Panc1 (cell line): ENCODE measurements around the gene ZDHHC13. TPM values are rescaled to one million over a fixed set of nuclear protein-coding genes. Genes with fewer than 3 reads are reported as not detected.
"Not testable (repeated sequence)": the region's sequence is repeated elsewhere in the genome, so short reads cannot be mapped to it uniquely, and the experiment has no call there.

ENCODE experiments used
- ATAC-seq: fragments of 200-7000 bp; cut with Tn5 transposase; 2 replicates; pipeline ENCODE4 v1.9.1; 2020; ENCODE audit warnings: mild to moderate bottlenecking, moderate library complexity
- BruUV-seq: library from RNA; stranded (reverse); fragments of 400-500 nt; replicated peaks from 2 replicates; lab custom pipeline; 2021; lab: Mats Ljungman, UMichigan
- CTCF ChIA-PET: fragments of 300-600 bp; sonication (Branson Sonifier 250); formaldehyde crosslinking; loops from one replicate; lab custom pipeline; 2022; ENCODE audit warnings: antibody characterized with exemption; lab: Charles Lee
- POLR2A ChIA-PET: fragments of 300-600 bp; sonication (Branson Sonifier 250); formaldehyde crosslinking; loops from one replicate; lab custom pipeline; 2022; ENCODE audit warnings: antibody characterized with exemption; lab: Charles Lee
- DNase-seq: peaks from one replicate; pipeline ENCODE4 v3.0.0-alpha.2; 2010; ENCODE audit warnings: low read depth, low spot score
- H3K27ac ChIP-seq: 2 replicates; pipeline ENCODE4 v1.5.1; 2011; ENCODE audit warnings: mild to moderate bottlenecking, low read length, inconsistent platforms
- H3K27me3 ChIP-seq: fragments of 200-500 bp; sonication (Bioruptor generic); 2 replicates; pipeline ENCODE4 v1.6.0; 2014; ENCODE audit warnings: low read length, inconsistent platforms; ENCODE audit not compliant: control insufficient read depth, insufficient read depth
- H3K36me3 ChIP-seq: fragments of 200-500 bp; sonication (Bioruptor generic); 2 replicates; pipeline ENCODE4 v1.5.1; 2014; ENCODE audit warnings: inconsistent platforms, mild to moderate bottlenecking, low read length, moderate library complexity; ENCODE audit not compliant: control insufficient read depth, insufficient read depth
- H3K4me1 ChIP-seq: 2 replicates; pipeline ENCODE4 v1.5.1; 2011; ENCODE audit warnings: inconsistent platforms, mild to moderate bottlenecking, low read length, moderate library complexity; ENCODE audit not compliant: control insufficient read depth, insufficient read depth
- H3K4me3 ChIP-seq, 2 experiments: 2 replicates each; pipeline ENCODE4 v1.5.1; 2011 to 2012; ENCODE audit warnings: low read depth in 2 of 2, low read length in 2 of 2, mild to moderate bottlenecking in 2 of 2, inconsistent platforms in 1 of 2, moderate library complexity in 1 of 2
- H3K9me3 ChIP-seq: fragments of 200-500 bp; sonication (Bioruptor generic); 2 replicates; pipeline ENCODE4 v1.5.1; 2014; ENCODE audit warnings: low read depth, mild to moderate bottlenecking, inconsistent platforms, low read length, moderate library complexity; ENCODE audit not compliant: control insufficient read depth, insufficient read depth
- CTCF ChIP-seq: fragments of 450-650 bp; IDR thresholded peaks from 2 replicates; pipeline ENCODE4 v1.5.1; 2017; ENCODE audit warnings: mild to moderate bottlenecking
- POLR2AphosphoS5 ChIP-seq: IDR thresholded peaks from 2 replicates; pipeline ENCODE4 v1.6.1; 2012; ENCODE audit warnings: mild to moderate bottlenecking, low read depth, low read length, moderate library complexity
- REST ChIP-seq, 2 experiments: IDR thresholded peaks; 2 replicates each; pipeline ENCODE4 v1.6.1; 2011 to 2012; ENCODE audit warnings: low read depth in 2 of 2, control low read depth in 1 of 2, low read length in 1 of 2, mild to moderate bottlenecking in 1 of 2, moderate library complexity in 1 of 2; ENCODE audit not compliant: insufficient read depth in 1 of 2
- SIN3A ChIP-seq: IDR thresholded peaks from 2 replicates; pipeline ENCODE4 v1.6.1; 2012; ENCODE audit warnings: low read depth, mild to moderate bottlenecking, low read length, moderate library complexity, borderline replicate concordance; ENCODE audit not compliant: insufficient read depth
- TCF7L2 ChIP-seq: IDR thresholded peaks from 2 replicates; pipeline ENCODE4 v1.6.1; 2011; ENCODE audit warnings: mild to moderate bottlenecking, low read depth, low read length, inconsistent platforms
- in situ Hi-C: cut with HindIII; loops from 2 replicates; pipeline ENCODE4 v1.10.0; 2016; ENCODE audit warnings: low sequenced_read_pairs, low pct_unique_long_range_greater_than_20kb
- intact Hi-C: fragments of 100-400 bp; cut with micrococcal nuclease; formaldehyde crosslinking; loops from one replicate; pipeline ENCODE4 v1.10.0; 2022; ENCODE audit not compliant: unreplicated experiment
- total RNA-seq: library from RNA; stranded (reverse); gene quantifications from one replicate; pipeline ENCODE4 v1.2.1, GENCODE V29; 2021; ENCODE audit not compliant: unreplicated experiment

ZDHHC13 gene
- total RNA-seq, 1 experiment from 2014 or later, result 24.3 TPM

GRCh38 chr11:19126562-19127325 lies 9.8 kb downstream of the ZDHHC13 start:
- intact Hi-C loops, POLR2A ChIA-PET, H3K36me3 ChIP-seq, in situ Hi-C loops, H3K9me3 ChIP-seq, H3K27ac ChIP-seq, H3K4me3 ChIP-seq, BruUV-seq, H3K4me1 ChIP-seq, H3K27me3 ChIP-seq, ATAC-seq, DNase-seq, CTCF ChIA-PET: not testable (repeated sequence)

- no peak for DNase-seq
- no TSS peak for BruUV-seq
- CTCF ChIA-PET, result no interaction called here
- Histone ChIP-seq H3K27me3 (no peaks in the 10 kb centered on the region), H3K4me3 (no peak overlapping the region), H3K36me3 (no peaks in the 10 kb centered on the region), H3K9me3 (peaks cover 10% of the 10 kb centered on the region; the same call in 1 of the 2 replicates), H3K4me1 (no peaks in the 10 kb centered on the region), H3K27ac (no peak overlapping the region)
- intact Hi-C loops, result no loop called here
- no peak for TF ChIP-seq REST (IDR thresholded peaks at IDR 0.05; ENCODE audit: insufficient read depth in 1 of 2, low read depth in 2 of 2, low read length in 1 of 2)
- ATAC-seq, result no peak
- POLR2A ChIA-PET, result no interaction called here
- in situ Hi-C loops, result no loop called here
Observed at GRCh38 chr11:19134004-19134403, 17.0 kb downstream of the ZDHHC13 start.

GRCh38 chr11:19136884-19137283 lies 19.9 kb downstream of the ZDHHC13 start:
- H3K4me3 ChIP-seq, H3K27me3 ChIP-seq, POLR2A ChIA-PET, intact Hi-C loops, BruUV-seq, in situ Hi-C loops, CTCF ChIA-PET, H3K36me3 ChIP-seq, H3K9me3 ChIP-seq, ATAC-seq, DNase-seq, H3K4me1 ChIP-seq, H3K27ac ChIP-seq: not testable (repeated sequence)

GRCh38 chr11:19145319-19145718 lies 28.4 kb downstream of the ZDHHC13 start:
- Histone ChIP-seq H3K27ac (no peak overlapping the region), H3K27me3 (no peaks in the 10 kb centered on the region), H3K4me3 (no peak overlapping the region), H3K36me3 (peaks cover 6% of the 10 kb centered on the region), H3K4me1 (no peaks in the 10 kb centered on the region), H3K9me3 (no peaks in the 10 kb centered on the region)
- ChIA-PET POLR2A (no interaction called here), CTCF (no interaction called here)
- intact Hi-C loops, result no loop called here
- no TSS peak for BruUV-seq
- DNase-seq (no peak), ATAC-seq (no peak)
- TF ChIP-seq REST (IDR thresholded peaks at IDR 0.05; ENCODE audit: insufficient read depth in 1 of 2, low read depth in 2 of 2, low read length in 1 of 2) (no peak), TCF7L2 (no peak), POLR2AphosphoS5 (no peak), SIN3A (no peak), CTCF (no peak)
- in situ Hi-C loops, result no loop called here
